ENCODE data around the gene TSTD2. TPM values are rescaled to one million over a fixed set of nuclear protein-coding genes. Genes with fewer than 3 reads are reported as not detected.

Gene TSTD2
- polyA plus RNA-seq, 1 of the 3 experiments (the other 2 are of a cell fraction), result 11.5 TPM

- WGBS (ENCODE audit: low lambda C conversion rate), result 91% methylated on average over 1 of the region's 1 CpG
- H3K36me3 ChIP-seq (replicated peaks in 1 of 2; ENCODE audit: control insufficient read depth in 1 of 2, insufficient read depth in 2 of 2, low read length in 1 of 2), result peaks cover 17 to 43% of the 10 kb centered on the region in 2 experiments
- H3K4me2 ChIP-seq, result no peak overlapping the region
- no peak for TF ChIP-seq RXRA (IDR thresholded peaks at IDR 0.05; ENCODE audit: borderline replicate concordance, low read depth)
- TF ChIP-seq TAF1 (IDR thresholded peaks at IDR 0.05; ENCODE audit: borderline replicate concordance, low read depth, low read length), result no peak
- TF ChIP-seq TEAD4 (IDR thresholded peaks at IDR 0.05; ENCODE audit: borderline replicate concordance, insufficient read depth), result no peak
- no peak for TF ChIP-seq GABPA (IDR thresholded peaks at IDR 0.05; ENCODE audit: low read depth)
- no peak for TF ChIP-seq FOXM1 (IDR thresholded peaks at IDR 0.05; ENCODE audit: low read depth)
- no peak for TF ChIP-seq NRF1 (IDR thresholded peaks at IDR 0.05; ENCODE audit: low read depth, low read length)
- TF ChIP-seq EZH2phosphoT487 (IDR thresholded peaks at IDR 0.05; ENCODE audit: borderline replicate concordance, low read depth), result no peak
- no peak for TF ChIP-seq RFX5 (IDR thresholded peaks at IDR 0.05; ENCODE audit: low read length)
- no peak for TF ChIP-seq FOXJ3 (CRISPR knock-in tag; IDR thresholded peaks at IDR 0.05)
- TF ChIP-seq RAD21 (IDR thresholded peaks at IDR 0.05; ENCODE audit: low read length), result no peak
- TF ChIP-seq MAX (IDR thresholded peaks at IDR 0.05; ENCODE audit: low read depth), result no peak
- TF ChIP-seq USF1 (IDR thresholded peaks at IDR 0.05; ENCODE audit: borderline replicate concordance, low read depth), result no peak
- TF ChIP-seq SMC3 (IDR thresholded peaks at IDR 0.05; ENCODE audit: low read depth, low read length), result no peak
- no peak for TF ChIP-seq ELF1 (IDR thresholded peaks at IDR 0.05)
- TF ChIP-seq CHD2 (IDR thresholded peaks at IDR 0.05; ENCODE audit: low read length, partially characterized antibody), result no peak
- TF ChIP-seq YY1 (IDR thresholded peaks at IDR 0.05; ENCODE audit: low read depth), result no peak
- no peak for TF ChIP-seq MEF2A (IDR thresholded peaks at IDR 0.05; ENCODE audit: borderline replicate concordance, low read depth)
- no peak for TF ChIP-seq SIN3A (IDR thresholded peaks at IDR 0.05; ENCODE audit: borderline replicate concordance, low read depth, low read length)
- TF ChIP-seq FOSL2 (IDR thresholded peaks at IDR 0.05; ENCODE audit: borderline replicate concordance, low read depth), result no peak
- peaks cover 9% of the 10 kb centered on the region; the same call in 1 of the 2 replicates for H4K20me1 ChIP-seq (ENCODE audit: insufficient read depth)
- no peaks in the 10 kb centered on the region for H3K9me2 ChIP-seq
- H3K9me3 ChIP-seq, result no peaks in the 10 kb centered on the region
- no peak for DNase-seq
- no peak overlapping the region for H3K4me3 ChIP-seq (ENCODE audit: low read depth in 2 of 2, low read length in 1 of 2)
- H3K27ac ChIP-seq (ENCODE audit: low read depth in 2 of 2, low read length in 1 of 2), result no peak overlapping the region
- no peaks in the 10 kb centered on the region for H3F3A ChIP-seq (replicated peaks; ENCODE audit: insufficient read depth)
- no peaks in the 10 kb centered on the region for H3K4me1 ChIP-seq (ENCODE audit: control insufficient read depth in 1 of 2, insufficient read depth in 2 of 2, low read depth in 1 of 2, low read length in 1 of 2)
- no peak overlapping the region for H2AFZ ChIP-seq (ENCODE audit: low read depth)
- CTCF ChIA-PET, result interaction anchor here (1.2 to 28.6 kb wide), 5 partner anchors 15 to 156 kb away, joined by 3 to 677 read pairs (median 5); partner anchors contain the start of genes NCBP1 and TSTD2
- H3K9ac ChIP-seq, result no peak overlapping the region
- H3K79me2 ChIP-seq (ENCODE audit: insufficient read depth), result no peaks in the 10 kb centered on the region
- no peaks in the 10 kb centered on the region for H3K27me3 ChIP-seq (ENCODE audit: insufficient read depth)
- POLR2A ChIA-PET, result no interaction called here
Observed at GRCh38 chr9:97617939-97618416, 15.2 kb downstream of the TSTD2 start.

Measured in SK-N-SH (cell line).